Neural progenitor cell (in vitro differentiated cells): ENCODE results near the gene POLR2L.

Source experiments
- EZH2 ChIP-seq: fragments of 200-600 bp; sonication (generic); IDR thresholded peaks from 2 replicates; pipeline ENCODE4 v1.6.1; 2017; ENCODE audit warnings: antibody characterized with exemption, mild to moderate bottlenecking, moderate library complexity
- TF ChIP-seq, protein P1 (sequence below): fragments of 200-600 bp; sonication (generic); IDR thresholded peaks from 2 replicates; pipeline ENCODE4 v1.5.1; 2017; ENCODE audit warnings: antibody characterized with exemption, mild to moderate bottlenecking

DNA sequence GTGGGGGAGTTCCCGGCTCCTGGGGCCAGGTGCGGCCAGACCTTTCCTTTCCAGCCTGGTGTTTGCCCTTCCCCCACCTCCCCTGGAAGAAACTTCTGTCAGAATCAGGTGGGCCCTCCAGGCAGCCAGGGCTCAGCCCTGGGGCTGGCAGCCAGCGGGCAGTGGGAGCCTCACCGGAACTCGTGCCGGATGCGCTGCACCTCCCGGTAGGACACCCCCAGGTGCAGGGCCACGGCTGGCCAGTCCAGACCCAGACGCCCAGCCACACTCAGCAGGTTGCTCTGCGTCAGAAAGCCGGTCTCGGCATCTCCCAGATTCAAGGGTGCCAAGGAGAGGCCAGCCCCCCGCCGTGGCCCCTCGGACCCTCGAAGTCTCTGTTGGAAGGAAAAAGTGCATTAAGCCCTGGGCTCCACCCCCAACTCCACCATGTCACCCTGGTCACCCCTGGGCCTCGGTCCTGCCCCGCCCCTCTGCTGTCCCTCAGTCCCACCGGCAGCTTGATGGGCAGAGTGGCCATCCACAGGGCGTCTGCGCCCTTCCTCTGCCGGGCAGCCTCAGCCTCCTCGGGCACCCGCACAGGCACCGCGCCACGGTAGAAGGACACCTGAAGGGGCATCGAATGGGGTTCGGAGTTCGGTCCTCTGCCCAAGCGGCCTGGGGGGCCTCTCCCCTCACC is 42.5 kb downstream of the POLR2L start:
- TF ChIP-seq, protein P1, sequence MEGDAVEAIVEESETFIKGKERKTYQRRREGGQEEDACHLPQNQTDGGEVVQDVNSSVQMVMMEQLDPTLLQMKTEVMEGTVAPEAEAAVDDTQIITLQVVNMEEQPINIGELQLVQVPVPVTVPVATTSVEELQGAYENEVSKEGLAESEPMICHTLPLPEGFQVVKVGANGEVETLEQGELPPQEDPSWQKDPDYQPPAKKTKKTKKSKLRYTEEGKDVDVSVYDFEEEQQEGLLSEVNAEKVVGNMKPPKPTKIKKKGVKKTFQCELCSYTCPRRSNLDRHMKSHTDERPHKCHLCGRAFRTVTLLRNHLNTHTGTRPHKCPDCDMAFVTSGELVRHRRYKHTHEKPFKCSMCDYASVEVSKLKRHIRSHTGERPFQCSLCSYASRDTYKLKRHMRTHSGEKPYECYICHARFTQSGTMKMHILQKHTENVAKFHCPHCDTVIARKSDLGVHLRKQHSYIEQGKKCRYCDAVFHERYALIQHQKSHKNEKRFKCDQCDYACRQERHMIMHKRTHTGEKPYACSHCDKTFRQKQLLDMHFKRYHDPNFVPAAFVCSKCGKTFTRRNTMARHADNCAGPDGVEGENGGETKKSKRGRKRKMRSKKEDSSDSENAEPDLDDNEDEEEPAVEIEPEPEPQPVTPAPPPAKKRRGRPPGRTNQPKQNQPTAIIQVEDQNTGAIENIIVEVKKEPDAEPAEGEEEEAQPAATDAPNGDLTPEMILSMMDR = no peak
- TF ChIP-seq EZH2 = no peak
